ENCODE data around the gene BAZ1B. TPM values are rescaled to one million over a fixed set of nuclear protein-coding genes. Genes with fewer than 3 reads are reported as not detected.
"Not testable (repeated sequence)": the region's sequence is repeated elsewhere in the genome, so short reads cannot be mapped to it uniquely, and the experiment has no call there.

BAZ1B gene
- total RNA-seq, 2 experiments from 2014 or later, result 90.5 to 93.0 TPM

- DNase-seq (no peak), ATAC-seq (ENCODE audit: low read depth) (no peak)
- Mint-ChIP-seq H3K36me3 (peaks cover 29% of the 10 kb centered on the region), H3K4me3 (no peak overlapping the region), H3K27me3 (no peaks in the 10 kb centered on the region), H3K27ac (no peak overlapping the region), H3K4me1 (peaks cover 6% of the 10 kb centered on the region), H3K9me3 (no peaks in the 10 kb centered on the region)
- POLR2A ChIA-PET, result interaction anchor here (0.6 kb wide), 1 partner anchor 14 kb away, joined by 3 read pairs; no protein-coding TSS in a partner anchor
These were observed 12.6 kb downstream of the BAZ1B start for GRCh38 chr7:73509463-73509862.

GRCh38 chr7:73507556-73507955 lies 14.5 kb downstream of the BAZ1B start:
- no peak overlapping the region for H3K27ac Mint-ChIP-seq
- H3K4me3 Mint-ChIP-seq, result no peak overlapping the region
- POLR2A ChIA-PET, result no interaction called here
- no peaks in the 10 kb centered on the region for H3K27me3 Mint-ChIP-seq
- H3K4me1 Mint-ChIP-seq, result peaks cover 3% of the 10 kb centered on the region
- H3K9me3 Mint-ChIP-seq, result no peaks in the 10 kb centered on the region
- ATAC-seq (ENCODE audit: low read depth) (no peak), DNase-seq (no peak)
- H3K36me3 Mint-ChIP-seq, result peaks cover 24% of the 10 kb centered on the region

GRCh38 chr7:73504920-73505319 lies 17.2 kb downstream of the BAZ1B start:
- peaks cover 9% of the 10 kb centered on the region for H3K4me1 Mint-ChIP-seq
- H3K27me3 Mint-ChIP-seq, result no peaks in the 10 kb centered on the region
- H3K4me3 Mint-ChIP-seq, result no peak overlapping the region
- DNase-seq (no peak), ATAC-seq (ENCODE audit: low read depth) (no peak)
- no peak overlapping the region for H3K27ac Mint-ChIP-seq
- peaks cover 28% of the 10 kb centered on the region for H3K36me3 Mint-ChIP-seq
- H3K9me3 Mint-ChIP-seq, result no peaks in the 10 kb centered on the region
- POLR2A ChIA-PET, result interaction anchor here (0.7 kb wide), 1 partner anchor 16 kb away, joined by 3 read pairs; no protein-coding TSS in a partner anchor

- ATAC-seq (ENCODE audit: low read depth) (no peak), DNase-seq (no peak)
- POLR2A ChIA-PET, result no interaction called here
- Mint-ChIP-seq H3K27ac (no peak overlapping the region), H3K4me1 (peaks cover 9% of the 10 kb centered on the region), H3K4me3 (no peak overlapping the region), H3K36me3 (peaks cover 30% of the 10 kb centered on the region), H3K9me3 (no peaks in the 10 kb centered on the region), H3K27me3 (no peaks in the 10 kb centered on the region)
These were observed 18.1 kb downstream of the BAZ1B start for GRCh38 chr7:73504017-73504416.

- ATAC-seq (ENCODE audit: low read depth) (no peak), DNase-seq (no peak)
- Mint-ChIP-seq H3K4me3 (no peak overlapping the region), H3K27ac (no peak overlapping the region), H3K4me1 (peaks cover 9% of the 10 kb centered on the region), H3K36me3 (peaks cover 30% of the 10 kb centered on the region), H3K9me3 (no peaks in the 10 kb centered on the region), H3K27me3 (no peaks in the 10 kb centered on the region)
- POLR2A ChIA-PET, result no interaction called here
These were observed 18.9 kb downstream of the BAZ1B start for GRCh38 chr7:73503229-73503628.

- Mint-ChIP-seq H3K36me3 (peaks cover 54% of the 10 kb centered on the region), H3K27ac (no peak overlapping the region), H3K4me1 (peaks cover 10% of the 10 kb centered on the region), H3K9me3 (no peaks in the 10 kb centered on the region), H3K27me3 (no peaks in the 10 kb centered on the region), H3K4me3 (no peak overlapping the region)
- no peak for DNase-seq
- POLR2A ChIA-PET, result interaction anchor here (0.6 kb wide), 1 partner anchor 23 kb away, joined by 3 read pairs; no protein-coding TSS in a partner anchor
- ATAC-seq (ENCODE audit: low read depth), result no peak
These were observed 25.5 kb downstream of the BAZ1B start for GRCh38 chr7:73496626-73497025.

GRCh38 chr7:73495507-73495906 lies 26.6 kb downstream of the BAZ1B start:
- H3K9me3 Mint-ChIP-seq; H3K4me3 Mint-ChIP-seq; POLR2A ChIA-PET; H3K4me1 Mint-ChIP-seq; H3K27me3 Mint-ChIP-seq; DNase-seq; ATAC-seq (ENCODE audit: low read depth): not testable (repeated sequence)
- Mint-ChIP-seq H3K27ac (peak overlapping the region; percentile 26), H3K36me3 (peaks cover 51% of the 10 kb centered on the region)

GRCh38 chr7:73489976-73490375 lies 32.1 kb downstream of the BAZ1B start:
- no peak for DNase-seq
- no peak for ATAC-seq (ENCODE audit: low read depth)
- H3K27me3 Mint-ChIP-seq, result no peaks in the 10 kb centered on the region
- POLR2A ChIA-PET, result no interaction called here
- H3K36me3 Mint-ChIP-seq, result peaks cover 35% of the 10 kb centered on the region
- H3K27ac Mint-ChIP-seq, result no peak overlapping the region
- H3K9me3 Mint-ChIP-seq, result no peaks in the 10 kb centered on the region
- H3K4me3 Mint-ChIP-seq, result no peak overlapping the region
- peaks cover 8% of the 10 kb centered on the region for H3K4me1 Mint-ChIP-seq

GRCh38 chr7:73487486-73487885 lies 34.6 kb downstream of the BAZ1B start:
- Mint-ChIP-seq H3K27ac (peak overlapping the region; percentile 45), H3K4me3 (no peak overlapping the region), H3K9me3 (no peaks in the 10 kb centered on the region), H3K36me3 (peaks cover 31% of the 10 kb centered on the region), H3K27me3 (no peaks in the 10 kb centered on the region), H3K4me1 (peaks cover 7% of the 10 kb centered on the region)
- DNase-seq (no peak), ATAC-seq (ENCODE audit: low read depth) (no peak)
- POLR2A ChIA-PET, result no interaction called here

- Mint-ChIP-seq H3K27me3 (no peaks in the 10 kb centered on the region), H3K9me3 (no peaks in the 10 kb centered on the region), H3K27ac (no peak overlapping the region), H3K4me3 (no peak overlapping the region), H3K4me1 (peaks cover 13% of the 10 kb centered on the region), H3K36me3 (peaks cover 37% of the 10 kb centered on the region)
- ATAC-seq (ENCODE audit: low read depth) (no peak), DNase-seq (no peak)
- POLR2A ChIA-PET, result no interaction called here
These were observed 38.9 kb downstream of the BAZ1B start for GRCh38 chr7:73483171-73483570.

- no peak overlapping the region for H3K27ac Mint-ChIP-seq
- H3K4me3 Mint-ChIP-seq, result no peak overlapping the region
- peaks cover 41% of the 10 kb centered on the region for H3K36me3 Mint-ChIP-seq
- DNase-seq (no peak), ATAC-seq (ENCODE audit: low read depth) (no peak)
- no peaks in the 10 kb centered on the region for H3K9me3 Mint-ChIP-seq
- H3K27me3 Mint-ChIP-seq, result no peaks in the 10 kb centered on the region
- peaks cover 13% of the 10 kb centered on the region for H3K4me1 Mint-ChIP-seq
- POLR2A ChIA-PET, result no interaction called here
These were observed 39.3 kb downstream of the BAZ1B start for GRCh38 chr7:73482746-73483145.

- POLR2A ChIA-PET; H3K4me3 Mint-ChIP-seq; DNase-seq; H3K9me3 Mint-ChIP-seq; H3K27ac Mint-ChIP-seq; H3K27me3 Mint-ChIP-seq; ATAC-seq (ENCODE audit: low read depth): not testable (repeated sequence)
- peaks cover 12% of the 10 kb centered on the region for H3K4me1 Mint-ChIP-seq
- H3K36me3 Mint-ChIP-seq, result peaks cover 42% of the 10 kb centered on the region
These were observed 40.6 kb downstream of the BAZ1B start for GRCh38 chr7:73481521-73481920.

- Mint-ChIP-seq H3K4me1 (peaks cover 14% of the 10 kb centered on the region), H3K27me3 (no peaks in the 10 kb centered on the region), H3K4me3 (no peak overlapping the region), H3K36me3 (peaks cover 38% of the 10 kb centered on the region), H3K9me3 (no peaks in the 10 kb centered on the region), H3K27ac (no peak overlapping the region)
- DNase-seq, result no peak
- no peak for ATAC-seq (ENCODE audit: low read depth)
- POLR2A ChIA-PET, result interaction anchor here (1.3 kb wide), 1 partner anchor 41 kb away, joined by 3 read pairs; no protein-coding TSS in a partner anchor
These were observed 43.5 kb downstream of the BAZ1B start for GRCh38 chr7:73478549-73478948.

GRCh38 chr7:73477376-73477775 lies 44.7 kb downstream of the BAZ1B start:
- H3K4me1 Mint-ChIP-seq, result peaks cover 13% of the 10 kb centered on the region
- no peak overlapping the region for H3K4me3 Mint-ChIP-seq
- POLR2A ChIA-PET, result interaction anchor here (0.6 kb wide), 1 partner anchor 50 kb away, joined by 5 read pairs; no protein-coding TSS in a partner anchor
- no peak for DNase-seq
- no peaks in the 10 kb centered on the region for H3K9me3 Mint-ChIP-seq
- no peaks in the 10 kb centered on the region for H3K27me3 Mint-ChIP-seq
- H3K36me3 Mint-ChIP-seq, result peaks cover 35% of the 10 kb centered on the region
- H3K27ac Mint-ChIP-seq, result no peak overlapping the region
- ATAC-seq (ENCODE audit: low read depth), result no peak

- DNase-seq (no peak), ATAC-seq (ENCODE audit: low read depth) (no peak)
- no peak overlapping the region for H3K4me3 Mint-ChIP-seq
- no peaks in the 10 kb centered on the region for H3K27me3 Mint-ChIP-seq
- peaks cover 3% of the 10 kb centered on the region for H3K4me1 Mint-ChIP-seq
- POLR2A ChIA-PET, result no interaction called here
- H3K27ac Mint-ChIP-seq, result no peak overlapping the region
- H3K9me3 Mint-ChIP-seq, result no peaks in the 10 kb centered on the region
- H3K36me3 Mint-ChIP-seq, result peaks cover 15% of the 10 kb centered on the region
These were observed 51.9 kb downstream of the BAZ1B start for GRCh38 chr7:73470208-73470607.
